Measurements from ENCODE around the gene KIF6.

The KIF6 gene

DNA sequence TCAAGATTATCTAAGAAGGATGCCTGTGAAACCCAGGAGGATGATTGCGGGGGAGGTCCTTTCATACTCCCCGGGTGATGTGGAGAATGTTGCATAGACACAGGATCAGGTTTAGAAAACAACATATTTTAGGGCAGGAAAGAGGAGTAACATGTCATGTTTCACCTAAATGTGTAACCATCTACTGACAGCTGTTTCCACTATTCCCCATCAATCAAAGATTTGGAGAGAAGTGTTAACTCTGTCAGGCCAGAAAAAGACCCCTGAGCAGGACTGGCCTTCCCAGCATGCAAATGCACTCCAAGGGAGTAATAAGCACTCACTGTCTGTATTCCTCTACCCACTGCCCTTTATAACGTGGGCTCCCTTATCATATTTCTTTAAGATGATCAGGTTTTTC, 254.7 kb downstream of the KIF6 start:
- no peak overlapping the region for H3K4me3 ChIP-seq (ENCODE audit: low read depth, low read length)
- no peak for DNase-seq (ENCODE audit: low read depth)
- TF ChIP-seq, protein P1, sequence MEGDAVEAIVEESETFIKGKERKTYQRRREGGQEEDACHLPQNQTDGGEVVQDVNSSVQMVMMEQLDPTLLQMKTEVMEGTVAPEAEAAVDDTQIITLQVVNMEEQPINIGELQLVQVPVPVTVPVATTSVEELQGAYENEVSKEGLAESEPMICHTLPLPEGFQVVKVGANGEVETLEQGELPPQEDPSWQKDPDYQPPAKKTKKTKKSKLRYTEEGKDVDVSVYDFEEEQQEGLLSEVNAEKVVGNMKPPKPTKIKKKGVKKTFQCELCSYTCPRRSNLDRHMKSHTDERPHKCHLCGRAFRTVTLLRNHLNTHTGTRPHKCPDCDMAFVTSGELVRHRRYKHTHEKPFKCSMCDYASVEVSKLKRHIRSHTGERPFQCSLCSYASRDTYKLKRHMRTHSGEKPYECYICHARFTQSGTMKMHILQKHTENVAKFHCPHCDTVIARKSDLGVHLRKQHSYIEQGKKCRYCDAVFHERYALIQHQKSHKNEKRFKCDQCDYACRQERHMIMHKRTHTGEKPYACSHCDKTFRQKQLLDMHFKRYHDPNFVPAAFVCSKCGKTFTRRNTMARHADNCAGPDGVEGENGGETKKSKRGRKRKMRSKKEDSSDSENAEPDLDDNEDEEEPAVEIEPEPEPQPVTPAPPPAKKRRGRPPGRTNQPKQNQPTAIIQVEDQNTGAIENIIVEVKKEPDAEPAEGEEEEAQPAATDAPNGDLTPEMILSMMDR (IDR thresholded peaks at IDR 0.05; ENCODE audit: insufficient read depth, low read depth, low read length, missing control alignments), result no peak

DNA sequence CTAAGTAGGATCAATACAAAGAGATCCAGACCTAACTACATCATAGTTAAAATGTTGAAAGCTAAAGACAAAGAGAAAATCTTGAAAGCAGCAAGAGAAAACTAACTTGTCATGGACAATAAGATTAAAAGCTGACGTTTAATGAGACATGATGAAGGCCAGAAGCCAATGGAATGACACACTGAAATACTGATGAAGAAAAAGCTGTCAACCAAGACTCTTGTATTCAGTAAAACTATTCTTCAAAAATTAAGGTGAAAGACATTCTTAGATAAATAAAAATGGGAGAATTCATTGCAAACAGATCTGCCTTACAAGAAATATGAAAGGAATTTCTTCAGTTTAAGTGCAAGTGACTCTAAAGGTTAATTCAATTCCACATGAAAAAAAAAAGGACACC, 256.8 kb downstream of the KIF6 start:
- no peak for DNase-seq (ENCODE audit: low read depth)
- TF ChIP-seq, protein P1 (IDR thresholded peaks at IDR 0.05; ENCODE audit: insufficient read depth, low read depth, low read length, missing control alignments), result no peak
- H3K4me3 ChIP-seq (ENCODE audit: low read depth, low read length), result no peak overlapping the region

DNA sequence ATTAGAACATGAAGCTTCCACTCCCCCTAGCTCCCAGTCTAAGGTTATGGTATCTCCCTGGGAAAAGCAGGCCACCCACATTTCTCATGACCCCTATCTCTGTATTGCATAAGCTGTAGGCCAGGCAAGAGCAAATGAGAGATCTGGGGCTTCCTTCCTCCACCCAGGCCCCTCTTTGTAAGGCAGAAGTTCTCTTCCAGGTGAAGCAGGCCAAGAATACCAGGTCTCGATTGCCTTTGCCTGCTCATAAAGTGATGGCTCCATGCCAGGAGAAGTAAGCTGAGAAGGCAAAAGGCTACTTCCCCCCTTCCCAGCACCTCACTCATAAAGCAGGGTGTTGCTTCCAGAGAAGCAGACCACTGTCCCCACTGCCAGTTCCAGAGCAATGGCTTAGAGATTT, 258.6 kb downstream of the KIF6 start:
- TF ChIP-seq, protein P1 (IDR thresholded peaks at IDR 0.05; ENCODE audit: insufficient read depth, low read depth, low read length, missing control alignments), result no peak
- DNase-seq (ENCODE audit: low read depth), result no peak
- no peak overlapping the region for H3K4me3 ChIP-seq (ENCODE audit: low read depth, low read length)

DNA sequence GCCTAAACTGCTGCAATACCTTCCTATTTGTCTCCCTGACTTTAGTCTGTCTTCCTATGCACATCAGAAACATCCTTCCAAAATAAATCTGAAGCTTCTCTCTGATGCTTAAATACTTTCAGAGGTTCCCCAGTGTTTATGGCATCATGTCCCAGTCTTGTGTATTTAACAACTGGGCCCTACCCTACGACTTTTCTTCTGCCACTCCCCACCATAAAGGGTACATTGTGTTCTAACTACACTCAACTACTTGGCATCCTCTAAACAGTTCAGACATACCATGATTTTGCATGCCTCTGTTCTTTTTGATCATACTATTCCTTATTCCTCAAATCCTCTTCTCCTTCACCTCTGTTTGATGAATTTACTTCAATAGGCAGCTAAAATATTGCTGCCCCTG, 259.7 kb downstream of the KIF6 start:
- TF ChIP-seq, protein P1 (IDR thresholded peaks at IDR 0.05; ENCODE audit: insufficient read depth, low read depth, low read length, missing control alignments), result no peak
- no peak for DNase-seq (ENCODE audit: low read depth)
- H3K4me3 ChIP-seq (ENCODE audit: low read depth, low read length), result no peak overlapping the region

DNA sequence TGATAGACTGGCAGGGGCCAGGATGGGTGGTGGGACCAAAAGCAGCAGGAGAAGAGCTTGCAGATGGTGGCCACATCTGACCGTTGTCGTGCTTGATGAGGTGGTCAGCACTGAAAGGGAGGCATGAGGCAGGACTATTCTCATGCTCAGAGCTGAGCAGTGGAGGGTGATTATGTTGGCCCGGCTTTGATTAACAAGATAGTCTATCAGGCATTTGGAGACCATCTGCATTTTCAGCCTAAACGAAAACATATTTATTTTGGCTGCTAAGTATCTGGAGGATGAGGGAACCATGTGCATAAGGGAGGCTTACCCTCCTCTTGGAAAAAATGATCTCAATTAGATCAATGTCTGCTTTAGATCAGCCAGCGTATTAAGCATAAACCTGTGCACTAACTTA, 261.1 kb downstream of the KIF6 start:
- TF ChIP-seq, protein P1 (IDR thresholded peaks at IDR 0.05; ENCODE audit: insufficient read depth, low read depth, low read length, missing control alignments), result no peak
- no peak for DNase-seq (ENCODE audit: low read depth)
- no peak overlapping the region for H3K4me3 ChIP-seq (ENCODE audit: low read depth, low read length)

DNA sequence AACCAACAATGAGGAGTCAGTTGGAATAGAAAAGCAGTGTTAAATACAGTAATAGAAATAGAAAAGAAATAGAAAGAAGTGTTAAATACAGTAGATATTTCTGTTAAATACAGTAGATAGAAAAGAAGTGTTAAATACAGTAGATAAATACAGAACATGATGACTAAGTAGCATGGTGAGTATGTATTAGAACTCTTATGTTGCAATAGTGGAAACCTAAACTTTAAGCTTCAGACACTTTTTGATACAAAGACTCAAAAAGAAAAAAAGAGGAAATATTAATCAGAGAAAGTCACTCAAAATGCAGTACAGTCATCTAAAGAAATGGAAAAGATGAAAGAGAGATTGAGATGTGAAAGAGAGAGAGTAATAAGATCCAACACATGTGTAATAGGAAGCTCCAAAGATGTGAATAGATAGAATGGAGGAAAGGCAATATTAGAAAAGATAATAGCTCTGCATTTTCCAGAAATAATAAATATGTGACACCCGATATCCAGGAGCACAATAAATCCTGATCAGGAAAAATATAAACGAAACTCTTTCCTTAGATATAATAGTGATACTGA, 271.2 kb downstream of the KIF6 start:
- H3K4me3 ChIP-seq (ENCODE audit: low read depth, low read length), result no peak overlapping the region
- TF ChIP-seq, protein P1 (IDR thresholded peaks at IDR 0.05; ENCODE audit: insufficient read depth, low read depth, low read length, missing control alignments), result no peak
- DNase-seq (ENCODE audit: low read depth), result no peak

DNA sequence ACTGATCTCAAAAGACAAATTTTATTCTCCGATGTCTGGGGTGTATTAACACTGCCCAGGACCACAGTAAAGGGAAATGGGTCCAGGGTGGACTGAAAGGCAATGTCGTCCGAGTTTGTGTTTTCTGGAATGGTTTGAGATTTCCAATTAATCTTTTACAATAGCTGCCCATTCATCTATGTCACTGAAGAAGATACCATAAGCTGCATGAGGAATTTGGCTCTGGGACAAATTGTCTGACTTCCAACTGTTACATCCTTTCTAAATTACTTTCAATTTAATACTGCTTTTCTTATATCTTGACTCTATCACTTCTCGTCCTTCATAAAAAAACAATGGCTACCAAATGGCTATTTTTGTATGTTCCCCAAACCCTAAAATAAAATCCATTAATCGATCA, 272.0 kb downstream of the KIF6 start:
- no peak for DNase-seq (ENCODE audit: low read depth)
- TF ChIP-seq, protein P1 (IDR thresholded peaks at IDR 0.05; ENCODE audit: insufficient read depth, low read depth, low read length, missing control alignments), result no peak
- no peak overlapping the region for H3K4me3 ChIP-seq (ENCODE audit: low read depth, low read length)
